HG03060 (cell line): ENCODE measurements around the gene MYOCD.

ENCODE experiments used
- ATAC-seq: cut with Tn5 transposase; IDR thresholded peaks from one replicate; pipeline ENCODE4 v1.9.1; 2021; ENCODE audit warnings: low read depth, moderate number of reproducible peaks; ENCODE audit not compliant: unreplicated experiment

Gene MYOCD

GRCh38 chr17:12691173-12691572 lies 25.5 kb downstream of the MYOCD start:
- no peak for ATAC-seq

GRCh38 chr17:12693640-12694039 lies 27.9 kb downstream of the MYOCD start:
- ATAC-seq: no peak

GRCh38 chr17:12706070-12706469 lies 40.4 kb downstream of the MYOCD start:
- no peak for ATAC-seq

- no peak for ATAC-seq
Observed at GRCh38 chr17:12709063-12709462, 43.4 kb downstream of the MYOCD start.

GRCh38 chr17:12712415-12712814 lies 46.7 kb downstream of the MYOCD start:
- no peak for ATAC-seq

GRCh38 chr17:12712941-12713340 lies 47.3 kb downstream of the MYOCD start:
- no peak for ATAC-seq

GRCh38 chr17:12719948-12720347 lies 54.3 kb downstream of the MYOCD start:
- no peak for ATAC-seq

- ATAC-seq: no peak
Observed at GRCh38 chr17:12721581-12721980, 55.9 kb downstream of the MYOCD start.

GRCh38 chr17:12722282-12722681 lies 56.6 kb downstream of the MYOCD start:
- no peak for ATAC-seq

GRCh38 chr17:12726131-12726530 lies 60.4 kb downstream of the MYOCD start:
- ATAC-seq: no peak

GRCh38 chr17:12727076-12727760 lies 61.5 kb downstream of the MYOCD start:
- ATAC-seq: no peak

GRCh38 chr17:12727881-12728280 lies 62.2 kb downstream of the MYOCD start:
- ATAC-seq: no peak

GRCh38 chr17:12729086-12729485 lies 63.4 kb downstream of the MYOCD start:
- no peak for ATAC-seq

- ATAC-seq: no peak
Observed at GRCh38 chr17:12730421-12730820, 64.7 kb downstream of the MYOCD start.

GRCh38 chr17:12730931-12731521 lies 65.3 kb downstream of the MYOCD start:
- ATAC-seq: no peak

GRCh38 chr17:12731839-12732238 lies 66.1 kb downstream of the MYOCD start:
- no peak for ATAC-seq

GRCh38 chr17:12732366-12732765 lies 66.7 kb downstream of the MYOCD start:
- no peak for ATAC-seq

- no peak for ATAC-seq
Observed at GRCh38 chr17:12734926-12735325, 69.2 kb downstream of the MYOCD start.

GRCh38 chr17:12735517-12735916 lies 69.8 kb downstream of the MYOCD start:
- no peak for ATAC-seq

- ATAC-seq: no peak
Observed at GRCh38 chr17:12736526-12736925, 70.8 kb downstream of the MYOCD start.

GRCh38 chr17:12737740-12738469 lies 72.2 kb downstream of the MYOCD start:
- no peak for ATAC-seq

GRCh38 chr17:12738624-12739023 lies 72.9 kb downstream of the MYOCD start:
- no peak for ATAC-seq
